SK-N-SH treated with all-trans-retinoic acid at 6 μM for 48 hours (cell line): Measurements from ENCODE around the gene PARP15.

ENCODE experiments used
- ATAC-seq: fragments of 200-7000 bp; cut with Tn5 transposase; 3 replicates; pipeline ENCODE4 v1.9.1; 2020; ENCODE audit warnings: mild to moderate bottlenecking, moderate library complexity
- ARNTL ChIP-seq: fragments of 450-650 bp; formaldehyde crosslinking; IDR thresholded peaks from 2 replicates; pipeline ENCODE4 v1.5.0; 2020; ENCODE audit warnings: low read depth, mild to moderate bottlenecking, moderate library complexity, borderline replicate concordance
- BACH2 ChIP-seq: fragments of 250-450 bp; sonication (Bioruptor Pico); IDR thresholded peaks from 2 replicates; pipeline ENCODE4 v1.9.0; 2021; ENCODE audit warnings: mild to moderate bottlenecking, borderline replicate concordance
- ESRRG ChIP-seq: fragments of 250-450 bp; sonication (Bioruptor Pico); IDR thresholded peaks from 2 replicates; pipeline ENCODE4 v1.6.1; 2021; ENCODE audit warnings: mild to moderate bottlenecking
- GLIS3 ChIP-seq: fragments of 250-450 bp; sonication (Bioruptor Pico); IDR thresholded peaks from 2 replicates; pipeline ENCODE4 v1.5.0; 2020; ENCODE audit warnings: mild to moderate bottlenecking, moderate library complexity
- ISL1 ChIP-seq: fragments of 250-450 bp; sonication (Bioruptor Pico); IDR thresholded peaks from 2 replicates; pipeline ENCODE4 v2.1.2; 2022; ENCODE audit warnings: mild to moderate bottlenecking, moderate library complexity
- OSR1 ChIP-seq: fragments of 250-450 bp; sonication (Bioruptor Pico); IDR thresholded peaks from 2 replicates; pipeline ENCODE4 v1.8.0; 2022; ENCODE audit warnings: moderate library complexity, mild to moderate bottlenecking, inconsistent platforms
- PATZ1 ChIP-seq: fragments of 250-450 bp; sonication (Bioruptor Pico); IDR thresholded peaks from 2 replicates; pipeline ENCODE4 v1.8.0; 2020; ENCODE audit warnings: mild to moderate bottlenecking, moderate library complexity, borderline replicate concordance
- PPARA ChIP-seq: fragments of 250-450 bp; sonication (Bioruptor Pico); IDR thresholded peaks from 2 replicates; pipeline ENCODE4 v1.5.0; 2020; ENCODE audit warnings: mild to moderate bottlenecking, borderline replicate concordance
- RARB ChIP-seq: fragments of 250-450 bp; sonication (Bioruptor Pico); IDR thresholded peaks from 2 replicates; pipeline ENCODE4 v1.8.0; 2021; ENCODE audit warnings: mild to moderate bottlenecking, moderate library complexity
- SNAI2 ChIP-seq: fragments of 250-450 bp; sonication (Bioruptor Pico); IDR thresholded peaks from 2 replicates; pipeline ENCODE4 v1.5.0; 2020; ENCODE audit warnings: mild to moderate bottlenecking, moderate library complexity
- TOX ChIP-seq: fragments of 250-450 bp; sonication (Bioruptor Pico); IDR thresholded peaks from 2 replicates; pipeline ENCODE4 v1.8.0; 2021; ENCODE audit warnings: mild to moderate bottlenecking, moderate library complexity, borderline replicate concordance
- TSHZ2 ChIP-seq: fragments of 250-450 bp; sonication (Bioruptor Pico); IDR thresholded peaks from 2 replicates; pipeline ENCODE4 v1.5.0; 2020; ENCODE audit warnings: mild to moderate bottlenecking, moderate library complexity
- ZC3H10 ChIP-seq: fragments of 250-450 bp; sonication (Bioruptor Pico); IDR thresholded peaks from 2 replicates; pipeline ENCODE4 v1.5.1; 2021; ENCODE audit warnings: mild to moderate bottlenecking, moderate library complexity
- ZFP3 ChIP-seq: fragments of 250-450 bp; sonication (Bioruptor Pico); IDR thresholded peaks from 2 replicates; pipeline ENCODE4 v1.5.0; 2020; ENCODE audit warnings: mild to moderate bottlenecking, moderate library complexity
- ZFP30 ChIP-seq: fragments of 450-650 bp; formaldehyde crosslinking; IDR thresholded peaks from 2 replicates; pipeline ENCODE4 v1.5.0; 2022; ENCODE audit warnings: mild to moderate bottlenecking, moderate library complexity
- ZNF565 ChIP-seq: fragments of 450-650 bp; formaldehyde crosslinking; conservative IDR thresholded peaks from 2 replicates; pipeline ENCODE4 v1.5.0; 2020; ENCODE audit warnings: low read depth, mild to moderate bottlenecking, moderate library complexity
- ZNF8 ChIP-seq: fragments of 450-650 bp; formaldehyde crosslinking; IDR thresholded peaks from 2 replicates; pipeline ENCODE4 v1.5.0; 2020; ENCODE audit warnings: mild to moderate bottlenecking, moderate library complexity
- TF ChIP-seq, protein P1 (sequence below): fragments of 250-450 bp; sonication (Bioruptor Pico); IDR thresholded peaks from 2 replicates; pipeline ENCODE4 v1.5.1; 2020; ENCODE audit warnings: low read depth, mild to moderate bottlenecking, moderate library complexity
- TF ChIP-seq, protein P2 (sequence below): fragments of 250-450 bp; sonication (Bioruptor Pico); IDR thresholded peaks from 2 replicates; pipeline ENCODE4 v1.5.1; 2021; ENCODE audit warnings: mild to moderate bottlenecking, moderate library complexity
- TF ChIP-seq, protein P3 (sequence below): fragments of 250-450 bp; sonication (Bioruptor Pico); IDR thresholded peaks from 2 replicates; pipeline ENCODE4 v1.8.0; 2021; ENCODE audit warnings: low read depth, mild to moderate bottlenecking, moderate library complexity, borderline replicate concordance

PARP15 gene

DNA sequence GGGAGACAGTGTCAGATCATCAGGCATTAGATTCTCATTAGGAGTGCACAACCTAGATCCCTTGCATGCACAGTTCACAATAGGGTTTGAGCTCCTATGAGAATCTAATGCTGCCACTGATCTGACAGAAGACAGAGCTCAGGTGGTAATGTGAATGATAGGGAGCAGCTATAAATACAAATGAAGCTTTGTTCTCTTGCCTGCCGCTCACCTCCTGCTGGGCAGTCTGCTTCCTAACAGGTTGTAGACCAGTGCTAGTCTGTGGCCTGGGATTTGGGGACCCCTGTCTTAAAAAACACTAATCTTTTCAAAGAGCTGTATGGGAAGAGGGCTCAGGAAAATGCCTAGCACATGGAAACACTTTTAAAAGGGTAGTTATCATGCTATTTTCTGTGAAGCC, 52.3 kb downstream of the PARP15 start (continued):
- TF ChIP-seq, protein P1, sequence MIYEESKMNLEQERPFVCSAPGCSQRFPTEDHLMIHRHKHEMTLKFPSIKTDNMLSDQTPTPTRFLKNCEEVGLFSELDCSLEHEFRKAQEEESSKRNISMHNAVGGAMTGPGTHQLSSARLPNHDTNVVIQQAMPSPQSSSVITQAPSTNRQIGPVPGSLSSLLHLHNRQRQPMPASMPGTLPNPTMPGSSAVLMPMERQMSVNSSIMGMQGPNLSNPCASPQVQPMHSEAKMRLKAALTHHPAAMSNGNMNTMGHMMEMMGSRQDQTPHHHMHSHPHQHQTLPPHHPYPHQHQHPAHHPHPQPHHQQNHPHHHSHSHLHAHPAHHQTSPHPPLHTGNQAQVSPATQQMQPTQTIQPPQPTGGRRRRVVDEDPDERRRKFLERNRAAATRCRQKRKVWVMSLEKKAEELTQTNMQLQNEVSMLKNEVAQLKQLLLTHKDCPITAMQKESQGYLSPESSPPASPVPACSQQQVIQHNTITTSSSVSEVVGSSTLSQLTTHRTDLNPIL (CRISPR knock-in tag) = no peak

GRCh38 chr3:122635789-122636188, 58.3 kb downstream of the PARP15 start:
- TF ChIP-seq ZFP3 (CRISPR knock-in tag) = no peak
- TF ChIP-seq, protein P2, sequence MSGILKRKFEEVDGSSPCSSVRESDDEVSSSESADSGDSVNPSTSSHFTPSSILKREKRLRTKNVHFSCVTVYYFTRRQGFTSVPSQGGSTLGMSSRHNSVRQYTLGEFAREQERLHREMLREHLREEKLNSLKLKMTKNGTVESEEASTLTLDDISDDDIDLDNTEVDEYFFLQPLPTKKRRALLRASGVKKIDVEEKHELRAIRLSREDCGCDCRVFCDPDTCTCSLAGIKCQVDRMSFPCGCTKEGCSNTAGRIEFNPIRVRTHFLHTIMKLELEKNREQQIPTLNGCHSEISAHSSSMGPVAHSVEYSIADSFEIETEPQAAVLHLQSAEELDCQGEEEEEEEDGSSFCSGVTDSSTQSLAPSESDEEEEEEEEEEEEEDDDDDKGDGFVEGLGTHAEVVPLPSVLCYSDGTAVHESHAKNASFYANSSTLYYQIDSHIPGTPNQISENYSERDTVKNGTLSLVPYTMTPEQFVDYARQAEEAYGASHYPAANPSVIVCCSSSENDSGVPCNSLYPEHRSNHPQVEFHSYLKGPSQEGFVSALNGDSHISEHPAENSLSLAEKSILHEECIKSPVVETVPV (CRISPR knock-in tag) = no peak
- TF ChIP-seq BACH2 (CRISPR knock-in tag) = no peak
- no peak for TF ChIP-seq PPARA (CRISPR knock-in tag)
- TF ChIP-seq TSHZ2 (CRISPR knock-in tag) = no peak
- no peak for TF ChIP-seq ZNF565
- TF ChIP-seq PATZ1 (CRISPR knock-in tag) = no peak
- no peak for TF ChIP-seq ARNTL (CRISPR knock-in tag)
- TF ChIP-seq, protein P3, sequence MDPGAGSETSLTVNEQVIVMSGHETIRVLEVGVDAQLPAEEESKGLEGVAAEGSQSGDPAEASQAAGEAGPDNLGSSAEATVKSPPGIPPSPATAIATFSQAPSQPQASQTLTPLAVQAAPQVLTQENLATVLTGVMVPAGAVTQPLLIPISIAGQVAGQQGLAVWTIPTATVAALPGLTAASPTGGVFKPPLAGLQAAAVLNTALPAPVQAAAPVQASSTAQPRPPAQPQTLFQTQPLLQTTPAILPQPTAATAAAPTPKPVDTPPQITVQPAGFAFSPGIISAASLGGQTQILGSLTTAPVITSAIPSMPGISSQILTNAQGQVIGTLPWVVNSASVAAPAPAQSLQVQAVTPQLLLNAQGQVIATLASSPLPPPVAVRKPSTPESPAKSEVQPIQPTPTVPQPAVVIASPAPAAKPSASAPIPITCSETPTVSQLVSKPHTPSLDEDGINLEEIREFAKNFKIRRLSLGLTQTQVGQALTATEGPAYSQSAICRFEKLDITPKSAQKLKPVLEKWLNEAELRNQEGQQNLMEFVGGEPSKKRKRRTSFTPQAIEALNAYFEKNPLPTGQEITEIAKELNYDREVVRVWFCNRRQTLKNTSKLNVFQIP (CRISPR knock-in tag) = no peak
- no peak for ATAC-seq

GRCh38 chr3:122636697-122637096, 59.2 kb downstream of the PARP15 start:
- no peak for ATAC-seq
- TF ChIP-seq PATZ1 (CRISPR knock-in tag) = no peak
- no peak for TF ChIP-seq BACH2 (CRISPR knock-in tag)
- TF ChIP-seq RARB (CRISPR knock-in tag) = no peak
- no peak for TF ChIP-seq ISL1 (CRISPR knock-in tag)
- TF ChIP-seq ESRRG (CRISPR knock-in tag) = no peak
- TF ChIP-seq ZFP3 (CRISPR knock-in tag) = no peak
- TF ChIP-seq ZFP30 = no peak
- TF ChIP-seq, protein P3 (CRISPR knock-in tag) = no peak
- TF ChIP-seq ZNF8 = no peak
- TF ChIP-seq PPARA (CRISPR knock-in tag) = no peak
- no peak for TF ChIP-seq OSR1 (CRISPR knock-in tag)
- no peak for TF ChIP-seq TOX (CRISPR knock-in tag)
- no peak for TF ChIP-seq GLIS3 (CRISPR knock-in tag)
- TF ChIP-seq SNAI2 (CRISPR knock-in tag) = no peak
- no peak for TF ChIP-seq TSHZ2 (CRISPR knock-in tag)
- no peak for TF ChIP-seq ZC3H10 (CRISPR knock-in tag)
- TF ChIP-seq, protein P2 (CRISPR knock-in tag) = no peak
